ENCODE data around the gene KCNN3.
A peak's percentile ranks its signal among the peaks of the same experiment; 100 is the strongest.

DNA sequence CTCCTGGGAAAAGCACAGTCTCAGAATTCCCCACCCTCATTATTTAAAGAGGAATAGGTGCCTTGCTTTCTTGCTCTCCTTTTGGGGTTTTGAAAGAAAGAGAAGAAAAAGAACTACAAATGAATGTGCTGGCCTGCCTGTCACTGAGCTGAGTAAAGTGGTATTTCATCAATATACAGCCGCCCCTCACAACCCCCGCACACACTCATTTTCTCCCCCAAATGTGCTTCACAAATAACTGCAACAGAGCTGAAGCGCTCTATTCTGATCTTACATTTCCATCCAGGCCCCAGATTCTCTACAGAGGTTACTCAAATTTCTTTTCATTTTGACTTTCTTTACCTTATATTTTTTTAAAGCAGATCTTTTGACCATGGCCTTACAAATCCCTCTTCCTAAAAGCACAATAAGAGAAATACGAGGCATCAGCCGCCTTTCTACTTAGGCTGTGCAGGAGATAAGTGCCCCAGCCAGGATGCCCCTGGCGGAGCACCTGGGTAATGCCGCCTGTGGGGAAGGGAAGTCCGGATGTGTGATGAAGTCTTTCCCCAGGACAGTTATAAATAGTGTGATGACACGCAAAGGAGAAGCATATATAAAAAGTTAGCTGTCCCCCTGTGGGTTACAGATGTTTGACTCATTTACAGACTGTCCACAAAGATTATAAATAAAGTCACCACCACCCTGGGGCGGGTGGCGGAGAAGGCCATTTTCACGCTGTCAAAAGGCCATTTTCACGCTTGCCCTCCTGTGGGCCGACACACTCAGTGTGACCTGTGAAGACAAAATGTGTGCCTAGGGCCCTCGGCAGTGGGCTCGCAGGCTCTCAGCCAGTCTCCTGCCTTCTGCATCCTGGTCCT, 6.5 kb downstream of the KCNN3 start:
- TF ChIP-seq, protein P1, sequence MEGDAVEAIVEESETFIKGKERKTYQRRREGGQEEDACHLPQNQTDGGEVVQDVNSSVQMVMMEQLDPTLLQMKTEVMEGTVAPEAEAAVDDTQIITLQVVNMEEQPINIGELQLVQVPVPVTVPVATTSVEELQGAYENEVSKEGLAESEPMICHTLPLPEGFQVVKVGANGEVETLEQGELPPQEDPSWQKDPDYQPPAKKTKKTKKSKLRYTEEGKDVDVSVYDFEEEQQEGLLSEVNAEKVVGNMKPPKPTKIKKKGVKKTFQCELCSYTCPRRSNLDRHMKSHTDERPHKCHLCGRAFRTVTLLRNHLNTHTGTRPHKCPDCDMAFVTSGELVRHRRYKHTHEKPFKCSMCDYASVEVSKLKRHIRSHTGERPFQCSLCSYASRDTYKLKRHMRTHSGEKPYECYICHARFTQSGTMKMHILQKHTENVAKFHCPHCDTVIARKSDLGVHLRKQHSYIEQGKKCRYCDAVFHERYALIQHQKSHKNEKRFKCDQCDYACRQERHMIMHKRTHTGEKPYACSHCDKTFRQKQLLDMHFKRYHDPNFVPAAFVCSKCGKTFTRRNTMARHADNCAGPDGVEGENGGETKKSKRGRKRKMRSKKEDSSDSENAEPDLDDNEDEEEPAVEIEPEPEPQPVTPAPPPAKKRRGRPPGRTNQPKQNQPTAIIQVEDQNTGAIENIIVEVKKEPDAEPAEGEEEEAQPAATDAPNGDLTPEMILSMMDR (IDR thresholded peaks at IDR 0.05; ENCODE audit: low read length) = peak; percentile 44
- TF ChIP-seq EZH2phosphoT487 (IDR thresholded peaks at IDR 0.05; ENCODE audit: low read length) = no peak
- TF ChIP-seq EZH2 (optimal IDR thresholded peaks at IDR 0.05; ENCODE audit: low read depth, low read length) = no peak
